Spleen (tissue), 7 donors: Measurements from ENCODE around the gene BEND3.

Experiments used
- CTCF ChIP-seq, 11 experiments: fragments of 200-600 bp in 7 of 11; fragments of 450-650 bp in 4 of 11; sonication (generic) in 4 of 11; IDR thresholded peaks in 8 of 11; conservative IDR thresholded peaks in 3 of 11; 1 replicate in 7 of 11; 2 replicates in 4 of 11; pipeline versions ENCODE4 v1.4.0 to v1.8.0; 2016 to 2021; ENCODE audit warnings: antibody characterized with exemption in 11 of 11, inconsistent platforms in 4 of 11, mild to moderate bottlenecking in 1 of 11
- POLR2AphosphoS5 ChIP-seq, 3 donors: sonication (generic); formaldehyde crosslinking; IDR thresholded peaks; one replicate each; pipeline ENCODE4 v1.5.1; 2017; ENCODE audit warnings: antibody characterized with exemption in 3 of 3
- donor health status: DM: no; HTN: no; CAD: no; lungs with moderate emphysema.
- donor health status: DM: no; HTN: no; CAD: no.
- donor health status: DM: no; HTN: no; CAD: no.

DNA sequence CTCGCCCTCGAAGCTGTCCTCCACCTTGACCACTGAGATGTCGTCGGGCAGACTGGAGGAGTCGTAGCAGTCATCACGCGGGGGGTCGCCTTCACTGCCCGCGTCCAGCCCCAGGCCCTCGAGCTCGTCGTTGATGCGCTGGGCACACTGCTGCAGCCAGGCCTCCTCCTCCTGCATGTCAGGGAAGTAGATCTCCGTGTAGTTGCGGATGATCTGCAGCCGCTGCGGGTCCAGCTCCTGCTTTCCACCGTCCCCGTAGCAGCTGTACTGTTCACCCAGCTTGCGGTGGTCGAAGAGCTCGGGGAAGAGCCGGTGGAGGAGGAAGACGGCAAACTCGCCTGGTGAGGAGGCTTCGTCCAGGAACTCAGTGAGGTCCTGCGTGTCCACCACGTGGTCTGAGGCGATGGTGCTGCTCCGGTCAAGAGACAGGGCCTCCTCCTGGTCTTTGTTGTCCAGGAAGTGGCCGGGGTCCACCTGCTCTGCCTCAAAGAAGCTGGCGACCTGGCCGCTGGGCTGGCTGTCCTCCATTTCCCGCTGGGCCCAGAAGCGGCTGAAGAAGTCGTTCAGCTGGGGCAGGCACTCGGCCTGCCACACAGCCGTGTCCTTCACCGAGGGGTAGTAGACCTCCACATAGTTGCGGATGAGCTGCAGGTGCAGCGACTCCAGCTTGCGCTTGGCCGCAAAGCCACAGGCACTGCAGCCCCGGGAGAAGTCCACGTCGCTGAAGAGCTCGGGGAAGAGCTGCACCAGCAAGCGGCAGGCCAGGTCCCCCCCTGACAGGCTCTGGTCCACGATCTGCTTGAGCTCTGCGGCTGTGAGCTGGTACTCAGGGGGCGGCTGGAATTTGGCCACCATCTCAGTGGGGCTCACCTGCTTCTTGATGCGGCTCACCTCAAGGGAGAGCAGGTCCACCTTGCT, 45.4 kb downstream of the BEND3 start:
- no peak for TF ChIP-seq CTCF (IDR thresholded peaks at IDR 0.05 in 8 of 11, conservative IDR thresholded peaks at IDR 0.05 in 3 of 11)
- no peak for TF ChIP-seq POLR2AphosphoS5 (IDR thresholded peaks at IDR 0.05)
